Uterus (tissue), 4 donors: ENCODE measurements around the gene MAOA. TPM values are rescaled to one million over a fixed set of nuclear protein-coding genes. Genes with fewer than 3 reads are reported as not detected.
"Not testable (repeated sequence)": the region's sequence is repeated elsewhere in the genome, so short reads cannot be mapped to it uniquely, and the experiment has no call there.

Source experiments
- DNase-seq, 2 donors: peaks; one replicate each; pipeline ENCODE4 v3.0.0-alpha.2; 2019 to 2020
- H3K27ac ChIP-seq, 2 donors: fragments of 200-600 bp; sonication (generic); 1 replicate in 1 of 2; 2 replicates in 1 of 2; pipeline ENCODE4 v1.5.1; 2016 to 2018
- H3K27me3 ChIP-seq, 2 donors: fragments of 200-600 bp; sonication (generic); one replicate each; pipeline ENCODE4 v1.5.1; 2018 to 2019; ENCODE audit warnings: control low read depth in 1 of 2
- H3K36me3 ChIP-seq, 2 donors: fragments of 200-600 bp; sonication (generic); one replicate each; pipeline ENCODE4 v1.5.1; 2019; ENCODE audit warnings: control low read depth in 1 of 2
- H3K4me1 ChIP-seq, 2 donors: fragments of 200-600 bp; sonication (generic); one replicate each; pipeline ENCODE4 v1.5.1; 2018 to 2019; ENCODE audit warnings: control low read depth in 1 of 2
- H3K4me3 ChIP-seq, 2 donors: fragments of 200-600 bp; sonication (generic); 1 replicate in 1 of 2; 2 replicates in 1 of 2; pipeline ENCODE4 v1.5.1; 2018 to 2019; ENCODE audit warnings: mild to moderate bottlenecking in 1 of 2
- H3K9me3 ChIP-seq, 2 donors: fragments of 200-600 bp; sonication (generic); one replicate each; pipeline ENCODE4 v1.5.1; 2019; ENCODE audit warnings: control low read depth in 1 of 2
- POLR2A ChIP-seq, 2 donors: fragments of 450-650 bp; IDR thresholded peaks; one replicate each; pipeline ENCODE4 v1.6.1; 2016; ENCODE audit warnings: antibody characterized with exemption in 2 of 2, mild to moderate bottlenecking in 1 of 2, moderate library complexity in 1 of 2
- intact Hi-C: fragments of 100-400 bp; cut with DNase I; formaldehyde crosslinking; loops from one replicate; pipeline ENCODE4 v1.15.1; 2023; ENCODE audit warnings: low total_unique reads
- total RNA-seq, 4 donors: library from RNA; depleted of rRNA in 3 of 4; stranded (reverse); fragments of >200 nt in 3 of 4; gene quantifications; one replicate each; pipeline versions ENCODE4 v1.1.0 to v1.2.4, GENCODE V29; 2014 to 2023
- TF ChIP-seq, protein P1 (sequence below), 4 experiments: fragments of 200-600 bp in 2 of 4; fragments of 450-650 bp in 2 of 4; sonication (generic) in 2 of 4; IDR thresholded peaks; one replicate each; pipeline ENCODE4 v1.5.1; 2016 to 2019; ENCODE audit warnings: antibody characterized with exemption in 4 of 4, mild to moderate bottlenecking in 2 of 4, moderate library complexity in 1 of 4
- donor health status: DM: yes; HTN: yes; CAD: no.

The MAOA gene
- total RNA-seq, 4 donors from 2014 or later: 13.2 to 90.6 (median 67.1) TPM

DNA sequence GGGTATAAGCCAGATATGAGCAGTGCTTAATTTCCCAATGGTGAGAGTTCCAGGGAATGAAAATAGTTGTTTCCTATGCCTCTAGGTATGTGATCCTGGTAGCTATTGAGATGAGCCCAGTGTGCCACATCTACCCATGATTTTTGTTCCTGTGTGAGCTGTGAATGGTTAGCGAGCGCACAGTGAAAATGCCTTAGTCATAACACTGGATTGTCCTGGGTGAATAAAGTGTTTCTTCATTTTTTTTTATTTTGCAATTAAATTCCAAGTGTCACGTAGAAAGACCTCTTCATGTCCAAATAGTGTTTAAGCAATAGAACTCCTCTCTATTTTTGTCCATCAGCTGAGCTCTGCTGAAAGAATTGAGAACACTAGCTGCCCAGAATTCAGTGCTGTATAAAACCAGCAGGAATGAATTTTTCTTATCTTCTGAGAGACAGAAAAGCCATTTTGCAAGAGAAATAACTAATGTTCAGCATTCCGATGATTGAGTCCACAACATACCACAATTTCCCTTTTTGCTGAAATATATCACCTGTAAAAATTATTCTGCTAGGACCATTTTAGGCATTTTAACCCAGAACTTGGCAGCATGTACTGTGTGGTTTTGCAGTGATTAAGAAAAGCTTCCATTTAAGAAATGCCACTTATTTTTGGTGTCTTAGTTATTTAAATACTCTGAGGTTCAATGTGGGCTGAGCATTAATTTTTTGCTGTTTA is 5.6 kb downstream of the MAOA start:
- peak in 1 of 2 donors; percentile 31 for DNase-seq
- intact Hi-C loops: no loop called here
- peak overlapping the region; percentile 14 to 51 for H3K27ac ChIP-seq
- H3K36me3 ChIP-seq: no peaks in the 10 kb centered on the region
- no peaks in the 10 kb centered on the region for H3K9me3 ChIP-seq
- H3K4me1 ChIP-seq: no peaks in the 10 kb centered on the region
- H3K4me3 ChIP-seq: no peak overlapping the region
- TF ChIP-seq, protein P1, sequence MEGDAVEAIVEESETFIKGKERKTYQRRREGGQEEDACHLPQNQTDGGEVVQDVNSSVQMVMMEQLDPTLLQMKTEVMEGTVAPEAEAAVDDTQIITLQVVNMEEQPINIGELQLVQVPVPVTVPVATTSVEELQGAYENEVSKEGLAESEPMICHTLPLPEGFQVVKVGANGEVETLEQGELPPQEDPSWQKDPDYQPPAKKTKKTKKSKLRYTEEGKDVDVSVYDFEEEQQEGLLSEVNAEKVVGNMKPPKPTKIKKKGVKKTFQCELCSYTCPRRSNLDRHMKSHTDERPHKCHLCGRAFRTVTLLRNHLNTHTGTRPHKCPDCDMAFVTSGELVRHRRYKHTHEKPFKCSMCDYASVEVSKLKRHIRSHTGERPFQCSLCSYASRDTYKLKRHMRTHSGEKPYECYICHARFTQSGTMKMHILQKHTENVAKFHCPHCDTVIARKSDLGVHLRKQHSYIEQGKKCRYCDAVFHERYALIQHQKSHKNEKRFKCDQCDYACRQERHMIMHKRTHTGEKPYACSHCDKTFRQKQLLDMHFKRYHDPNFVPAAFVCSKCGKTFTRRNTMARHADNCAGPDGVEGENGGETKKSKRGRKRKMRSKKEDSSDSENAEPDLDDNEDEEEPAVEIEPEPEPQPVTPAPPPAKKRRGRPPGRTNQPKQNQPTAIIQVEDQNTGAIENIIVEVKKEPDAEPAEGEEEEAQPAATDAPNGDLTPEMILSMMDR (IDR thresholded peaks at IDR 0.05): no peak
- TF ChIP-seq POLR2A (IDR thresholded peaks at IDR 0.05): no peak
- no peaks in the 10 kb centered on the region for H3K27me3 ChIP-seq

DNA sequence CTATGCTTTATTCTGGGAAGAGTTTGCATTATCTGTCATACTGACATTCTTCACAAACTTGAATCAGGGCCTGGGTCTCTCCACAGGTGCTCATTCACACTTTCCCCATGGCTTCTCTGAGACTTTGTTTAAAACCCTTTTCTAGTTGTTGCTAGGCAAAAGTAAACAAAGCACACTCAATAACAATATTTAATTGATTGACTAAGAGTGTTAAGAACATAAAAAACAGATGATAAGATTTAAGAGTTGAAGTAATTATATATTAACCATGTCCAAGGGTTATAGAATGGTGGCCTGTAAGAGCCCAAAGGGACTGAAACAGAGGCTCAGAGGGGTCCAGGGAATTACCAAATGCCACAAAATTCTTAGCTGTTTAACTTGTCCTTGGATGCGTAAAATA is 7.1 kb downstream of the MAOA start:
- H3K4me3 ChIP-seq: no peak overlapping the region
- no peaks in the 10 kb centered on the region for H3K27me3 ChIP-seq
- no peaks in the 10 kb centered on the region for H3K4me1 ChIP-seq
- no peaks in the 10 kb centered on the region for H3K9me3 ChIP-seq
- no peak for DNase-seq
- no peak overlapping the region for H3K27ac ChIP-seq
- H3K36me3 ChIP-seq: no peaks in the 10 kb centered on the region
- intact Hi-C loops: no loop called here
- no peak for TF ChIP-seq POLR2A (IDR thresholded peaks at IDR 0.05)
- TF ChIP-seq, protein P1 (IDR thresholded peaks at IDR 0.05): no peak

DNA sequence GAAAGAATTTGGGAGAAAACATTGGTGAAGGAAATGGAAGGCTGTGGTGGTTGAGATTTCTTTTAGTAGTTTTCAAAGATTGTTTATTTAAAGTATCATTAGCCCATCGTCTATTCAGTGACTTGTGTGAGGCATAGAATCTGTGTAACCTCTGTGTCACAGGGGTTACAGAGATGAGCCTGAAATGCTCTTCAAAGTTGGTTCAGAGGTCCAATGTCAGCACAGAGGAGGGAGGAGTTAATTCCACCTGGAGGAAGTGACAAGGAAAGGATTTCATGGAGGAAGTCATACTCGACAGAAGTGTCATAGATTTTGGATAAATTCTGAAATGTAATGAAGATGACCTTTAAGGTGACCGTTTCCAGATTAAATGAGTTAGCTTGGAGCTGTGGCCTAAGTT is 8.2 kb downstream of the MAOA start:
- DNase-seq: no peak
- intact Hi-C loops: no loop called here
- H3K27ac ChIP-seq: no peak overlapping the region
- H3K4me1 ChIP-seq: no peaks in the 10 kb centered on the region
- TF ChIP-seq, protein P1 (IDR thresholded peaks at IDR 0.05): no peak
- no peak for TF ChIP-seq POLR2A (IDR thresholded peaks at IDR 0.05)
- no peak overlapping the region for H3K4me3 ChIP-seq
- no peaks in the 10 kb centered on the region for H3K27me3 ChIP-seq
- no peaks in the 10 kb centered on the region for H3K9me3 ChIP-seq
- H3K36me3 ChIP-seq: no peaks in the 10 kb centered on the region

DNA sequence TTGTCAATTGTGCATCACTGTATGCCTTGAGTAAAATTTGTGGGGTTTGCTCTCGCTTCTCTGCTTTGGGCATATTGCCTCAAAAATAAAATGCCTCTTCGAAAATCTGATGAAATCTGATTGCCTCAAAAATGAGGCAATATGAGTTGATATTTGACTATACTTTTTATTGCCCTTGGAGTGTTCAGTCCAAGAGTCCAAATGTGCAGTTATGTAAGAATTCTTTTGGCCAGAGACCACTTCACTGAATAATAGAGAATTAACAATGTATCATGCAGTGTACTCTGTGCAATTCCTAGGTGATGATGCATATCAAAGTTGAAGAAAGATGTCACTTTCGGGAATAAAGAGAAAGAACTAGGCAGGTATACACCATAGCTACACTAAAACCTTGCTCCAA is 8.6 kb downstream of the MAOA start:
- TF ChIP-seq, protein P1 (IDR thresholded peaks at IDR 0.05): no peak
- no peak for TF ChIP-seq POLR2A (IDR thresholded peaks at IDR 0.05)
- Histone ChIP-seq H3K27ac (no peak overlapping the region), H3K4me1 (no peaks in the 10 kb centered on the region), H3K36me3 (no peaks in the 10 kb centered on the region), H3K9me3 (no peaks in the 10 kb centered on the region), H3K27me3 (no peaks in the 10 kb centered on the region), H3K4me3 (no peak overlapping the region)
- DNase-seq: no peak
- intact Hi-C loops: no loop called here

DNA sequence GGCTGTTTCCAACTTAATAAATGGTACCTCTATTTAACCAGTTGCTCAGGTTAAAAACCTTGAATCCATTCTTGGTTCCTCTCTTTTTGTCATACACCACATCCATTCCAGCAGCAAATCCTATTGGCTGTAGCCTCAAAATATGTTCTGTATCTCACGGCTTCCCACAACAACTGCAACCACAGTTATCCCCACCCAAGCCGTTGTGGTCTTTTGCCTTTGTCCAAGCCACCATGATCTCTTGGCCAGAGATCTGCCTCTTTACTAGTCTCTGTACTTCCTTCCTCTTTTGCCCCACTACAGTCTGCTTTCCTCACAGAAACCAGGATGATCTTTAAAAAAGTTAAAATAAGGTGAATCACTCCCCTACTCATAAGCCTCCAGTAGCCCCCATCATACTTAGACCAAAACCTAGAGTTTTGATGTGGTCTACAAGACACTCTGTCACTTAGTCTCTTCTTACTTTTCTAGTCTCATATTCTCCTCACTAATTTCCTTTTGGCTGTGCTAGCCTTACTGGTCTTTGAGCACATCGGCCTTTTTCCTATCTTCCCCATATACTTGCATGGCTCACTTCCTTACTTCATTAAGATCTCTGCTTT is 10.3 kb downstream of the MAOA start:
- H3K4me3 ChIP-seq: no peak overlapping the region
- no peak for TF ChIP-seq POLR2A (IDR thresholded peaks at IDR 0.05)
- TF ChIP-seq, protein P1 (IDR thresholded peaks at IDR 0.05): no peak
- no peak for DNase-seq
- H3K36me3 ChIP-seq: no peaks in the 10 kb centered on the region
- H3K9me3 ChIP-seq: no peaks in the 10 kb centered on the region
- H3K27ac ChIP-seq: no peak overlapping the region
- no peaks in the 10 kb centered on the region for H3K27me3 ChIP-seq
- H3K4me1 ChIP-seq: no peaks in the 10 kb centered on the region
- intact Hi-C loops: no loop called here

DNA sequence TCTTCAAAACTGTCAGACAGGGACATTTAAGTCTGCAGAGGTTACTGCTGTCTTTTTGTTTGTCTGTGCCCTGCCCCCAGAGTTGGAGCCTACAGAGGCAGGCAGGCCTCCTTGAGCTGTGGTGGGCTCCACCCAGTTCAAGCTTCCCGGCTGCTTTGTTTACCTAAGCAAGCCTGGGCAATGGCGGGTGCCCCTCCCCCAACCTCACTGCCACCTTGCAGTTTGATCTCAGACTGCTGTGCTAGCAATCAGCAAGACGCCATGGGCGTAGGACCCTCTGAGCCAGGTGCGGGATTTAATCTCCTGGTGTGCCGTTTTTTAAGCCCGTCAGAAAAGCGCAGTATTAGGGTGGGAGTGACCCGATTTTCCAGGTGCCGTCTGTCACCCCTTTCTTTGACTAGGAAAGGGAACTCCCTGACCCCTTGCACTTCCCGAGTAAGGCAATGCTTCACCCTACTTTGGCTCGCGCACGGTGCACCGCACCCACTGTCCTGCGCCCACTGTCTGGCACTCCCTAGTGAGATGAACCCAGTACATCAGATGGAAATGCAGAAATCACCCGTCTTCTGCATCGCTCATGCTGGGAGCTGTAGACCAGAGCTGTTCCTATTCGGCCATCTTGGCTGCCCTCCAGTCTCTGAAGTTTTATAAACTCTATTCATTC is 20.0 kb downstream of the MAOA start:
- DNase-seq, H3K4me1 ChIP-seq, H3K4me3 ChIP-seq, H3K27ac ChIP-seq, intact Hi-C loops, H3K27me3 ChIP-seq, H3K9me3 ChIP-seq, H3K36me3 ChIP-seq: not testable (repeated sequence)
